BJ (cell line): Measurements from ENCODE around the gene SPTLC3. TPM values are rescaled to one million over a fixed set of nuclear protein-coding genes. Genes with fewer than 3 reads are reported as not detected.
A peak's percentile ranks its signal among the peaks of the same experiment; 100 is the strongest.

Source experiments
- CTCF ChIA-PET: fragments of 350-600 bp; formaldehyde crosslinking; extraction: SDS; loops from one replicate; lab custom pipeline; 2021; ENCODE audit warnings: antibody characterized with exemption, inconsistent platforms; lab: Yijun Ruan, JAX
- POLR2A ChIA-PET: fragments of 300-600 bp; sonication (Branson Sonifier 250); formaldehyde crosslinking; extraction: SDS; loops from one replicate; lab custom pipeline; 2021; ENCODE audit warnings: antibody characterized with exemption; lab: Charles Lee
- DNase-seq: peaks from one replicate; pipeline ENCODE4 v3.0.0-alpha.2; 2011; ENCODE audit warnings: low read depth
- H3K27me3 ChIP-seq: 2 replicates; pipeline ENCODE4 v1.6.0; 2011; ENCODE audit warnings: low read length; ENCODE audit not compliant: control insufficient read depth, insufficient read depth
- H3K36me3 ChIP-seq: 2 replicates; pipeline ENCODE4 v1.5.1; 2011; ENCODE audit warnings: low read length; ENCODE audit not compliant: control insufficient read depth, insufficient read depth
- H3K4me3 ChIP-seq: 2 replicates; pipeline ENCODE4 v1.5.1; 2011; ENCODE audit warnings: low read depth, mild to moderate bottlenecking, control low read depth, low read length
- polyA plus RNA-seq: library from polyadenylated mRNA; depleted of rRNA; stranded (reverse); fragments of >200 nt; gene quantifications from 2 replicates; pipeline ENCODE4 v1.2.3, GENCODE V29; 2011; rRNA removed
- TF ChIP-seq, protein P1 (sequence below): IDR thresholded peaks from 2 replicates; pipeline ENCODE4 v1.5.1; 2011; ENCODE audit warnings: low read depth, mild to moderate bottlenecking, control low read depth, inconsistent platforms, low read length, moderate library complexity; ENCODE audit not compliant: insufficient read depth

SPTLC3 gene
- polyA plus RNA-seq, 1 experiment, result 0.27 TPM

DNA sequence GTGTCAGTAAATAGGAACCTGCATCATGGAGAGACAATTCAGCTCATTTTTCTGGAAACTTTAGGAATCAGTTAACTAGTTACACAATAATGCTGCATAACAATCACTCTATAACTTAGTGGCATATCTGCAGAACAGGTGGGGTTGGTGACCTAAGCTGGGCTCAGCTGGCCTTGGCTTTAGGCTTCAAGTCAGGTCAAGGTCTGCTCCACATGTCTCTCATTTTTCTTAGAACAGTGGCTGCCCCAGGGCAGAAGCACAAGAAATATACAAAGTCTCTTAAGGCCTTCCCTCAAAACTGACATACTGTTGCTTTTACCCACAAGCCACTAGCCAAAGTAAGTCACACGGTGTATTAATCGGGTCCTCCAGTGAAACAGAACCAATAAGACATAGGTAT lies 198.2 kb downstream of the SPTLC3 start:
- peaks cover 1% of the 10 kb centered on the region; the same call in 1 of the 2 replicates for H3K27me3 ChIP-seq
- TF ChIP-seq, protein P1, sequence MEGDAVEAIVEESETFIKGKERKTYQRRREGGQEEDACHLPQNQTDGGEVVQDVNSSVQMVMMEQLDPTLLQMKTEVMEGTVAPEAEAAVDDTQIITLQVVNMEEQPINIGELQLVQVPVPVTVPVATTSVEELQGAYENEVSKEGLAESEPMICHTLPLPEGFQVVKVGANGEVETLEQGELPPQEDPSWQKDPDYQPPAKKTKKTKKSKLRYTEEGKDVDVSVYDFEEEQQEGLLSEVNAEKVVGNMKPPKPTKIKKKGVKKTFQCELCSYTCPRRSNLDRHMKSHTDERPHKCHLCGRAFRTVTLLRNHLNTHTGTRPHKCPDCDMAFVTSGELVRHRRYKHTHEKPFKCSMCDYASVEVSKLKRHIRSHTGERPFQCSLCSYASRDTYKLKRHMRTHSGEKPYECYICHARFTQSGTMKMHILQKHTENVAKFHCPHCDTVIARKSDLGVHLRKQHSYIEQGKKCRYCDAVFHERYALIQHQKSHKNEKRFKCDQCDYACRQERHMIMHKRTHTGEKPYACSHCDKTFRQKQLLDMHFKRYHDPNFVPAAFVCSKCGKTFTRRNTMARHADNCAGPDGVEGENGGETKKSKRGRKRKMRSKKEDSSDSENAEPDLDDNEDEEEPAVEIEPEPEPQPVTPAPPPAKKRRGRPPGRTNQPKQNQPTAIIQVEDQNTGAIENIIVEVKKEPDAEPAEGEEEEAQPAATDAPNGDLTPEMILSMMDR, result no peak
- ChIA-PET POLR2A (no interaction called here), CTCF (interaction anchor here (0.9 kb wide), 1 partner anchor 11 kb away, joined by 3 read pairs; no protein-coding TSS in a partner anchor)
- no peak for DNase-seq
- no peak overlapping the region for H3K4me3 ChIP-seq
- no peaks in the 10 kb centered on the region for H3K36me3 ChIP-seq

GRCh38 chr20:13211956-13212618 lies 203.3 kb downstream of the SPTLC3 start:
- ChIA-PET POLR2A (no interaction called here), CTCF (interaction anchor here (1.0 kb wide), 1 partner anchor 91 kb away, joined by 6 read pairs; no protein-coding TSS in a partner anchor)
- Histone ChIP-seq H3K4me3 (no peak overlapping the region), H3K36me3 (no peaks in the 10 kb centered on the region), H3K27me3 (peaks cover 12% of the 10 kb centered on the region)
- TF ChIP-seq, protein P1, result no peak
- DNase-seq, result no peak

DNA sequence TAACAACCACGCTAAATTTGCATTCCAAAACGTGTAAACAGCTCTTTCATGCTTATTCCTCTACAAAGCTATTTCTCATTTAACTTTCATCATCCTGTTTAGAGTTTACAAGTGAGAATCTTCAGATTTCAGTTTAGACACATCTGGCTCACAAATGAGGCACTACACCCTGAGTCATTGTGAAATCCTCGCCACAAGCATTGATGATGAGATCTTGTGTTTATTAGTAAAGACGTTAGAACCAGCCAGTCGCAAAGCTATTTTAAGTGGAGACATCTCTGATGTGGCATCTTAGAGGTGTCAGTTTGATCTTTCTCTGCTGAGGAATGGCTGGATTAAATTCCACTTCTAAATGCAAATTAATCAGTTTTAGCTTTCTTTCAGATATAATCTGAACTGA lies 204.0 kb downstream of the SPTLC3 start:
- H3K4me3 ChIP-seq, result no peak overlapping the region
- POLR2A ChIA-PET, result interaction anchor here (0.5 kb wide), 1 partner anchor 280 kb away, joined by 4 read pairs; no protein-coding TSS in a partner anchor
- peaks cover 12% of the 10 kb centered on the region for H3K27me3 ChIP-seq
- TF ChIP-seq, protein P1, result no peak
- peak; percentile 63 for DNase-seq
- CTCF ChIA-PET, result interaction anchor here (0.6 to 1.0 kb wide), 3 partner anchors 42 to 94 kb away, joined by 3 to 6 read pairs (median 3); no protein-coding TSS in a partner anchor
- H3K36me3 ChIP-seq, result no peaks in the 10 kb centered on the region

- H3K27me3 ChIP-seq, result peaks cover 14% of the 10 kb centered on the region
- ChIA-PET POLR2A (no interaction called here), CTCF (interaction anchor here (0.6 to 1.2 kb wide), 4 partner anchors 43 to 94 kb away, joined by 3 to 6 read pairs (median 3); no protein-coding TSS in a partner anchor)
- no peak for DNase-seq
- no peaks in the 10 kb centered on the region for H3K36me3 ChIP-seq
- TF ChIP-seq, protein P1, result no peak
- no peak overlapping the region for H3K4me3 ChIP-seq
Measured at GRCh38 chr20:13213335-13213734, 204.6 kb downstream of the SPTLC3 start.

- Histone ChIP-seq H3K27me3 (peaks cover 31% of the 10 kb centered on the region), H3K4me3 (no peak overlapping the region), H3K36me3 (no peaks in the 10 kb centered on the region)
- ChIA-PET POLR2A (no interaction called here), CTCF (interaction anchor here (2.7 kb wide), 1 partner anchor 86 kb away, joined by 10 read pairs; no protein-coding TSS in a partner anchor)
- no peak for DNase-seq
- TF ChIP-seq, protein P1, result no peak
Measured at GRCh38 chr20:13216533-13216932, 207.8 kb downstream of the SPTLC3 start.

Other genes with a start within 250 kb of the SPTLC3 start
- gene ISM1, start 212.3 kb downstream of the SPTLC3 start, polyA plus RNA-seq, result 0.12 and 0.25 TPM in 2 replicates